ENCODE data around the gene HGF.
"Not testable (repeated sequence)": the region's sequence is repeated elsewhere in the genome, so short reads cannot be mapped to it uniquely, and the experiment has no call there.

Gene HGF

DNA sequence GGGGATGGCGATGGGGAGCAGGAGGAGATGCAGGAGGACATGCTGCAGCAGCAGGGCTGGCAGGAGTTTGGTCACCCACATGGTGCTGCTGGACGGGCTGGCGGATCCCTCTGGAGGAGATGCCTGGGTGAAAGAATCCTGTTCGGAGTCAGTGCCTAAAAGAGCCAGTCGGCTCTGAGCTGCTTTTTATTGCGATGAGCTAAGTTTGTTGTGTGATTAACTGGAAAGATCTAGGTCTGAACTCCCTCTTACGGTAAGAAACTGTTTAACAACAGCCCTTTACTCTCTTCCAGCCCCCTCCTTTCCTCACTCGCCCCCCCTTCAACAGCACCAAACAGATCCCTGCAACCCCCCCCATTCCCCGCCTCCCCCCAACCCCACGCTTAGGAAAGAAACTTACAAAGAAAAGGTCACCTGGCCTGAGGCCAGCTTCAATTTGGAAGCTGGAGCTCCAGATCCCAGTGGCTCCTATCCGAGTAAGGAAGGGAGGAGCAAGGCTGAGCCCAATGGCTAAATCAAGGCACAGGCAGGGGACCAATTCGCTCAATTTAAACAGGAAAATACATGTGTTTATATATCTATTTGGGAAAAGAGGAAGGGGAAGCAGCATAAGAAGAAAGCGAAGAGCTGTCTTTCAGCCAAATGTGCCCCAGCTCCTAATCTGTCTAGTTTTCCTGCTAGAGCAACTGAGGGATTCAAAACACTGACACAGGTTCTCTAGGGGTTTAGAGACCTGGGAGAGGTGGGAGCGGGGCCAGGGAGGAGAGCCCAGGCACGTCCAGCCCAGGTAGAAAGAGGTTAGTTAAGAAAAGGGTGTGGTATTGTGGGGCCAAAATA is at the start of gene HGF:
Gene HGF, minus strand, starts transcription at position 157 of the 837 bp plus-strand sequence. Its CDS starts 76 bp downstream, at position 81.
- no peak within 1 kb of the TSS for H3K4me3 ChIP-seq (ENCODE audit: low read length)
- H3K4me1 ChIP-seq (ENCODE audit: insufficient read depth, low read length): peaks cover 2% of the 10 kb centered on the region
- H3K9me3 ChIP-seq (ENCODE audit: low read length): no peaks in the 10 kb centered on the region
- H3K27me3 ChIP-seq (ENCODE audit: insufficient read depth, low read length): no peaks in the 10 kb centered on the region
- H3K36me3 ChIP-seq (ENCODE audit: insufficient read depth, low read length): no peaks in the 10 kb centered on the region
- no peak within 1 kb of the TSS for H2AFZ ChIP-seq (ENCODE audit: low read depth, low read length)

DNA sequence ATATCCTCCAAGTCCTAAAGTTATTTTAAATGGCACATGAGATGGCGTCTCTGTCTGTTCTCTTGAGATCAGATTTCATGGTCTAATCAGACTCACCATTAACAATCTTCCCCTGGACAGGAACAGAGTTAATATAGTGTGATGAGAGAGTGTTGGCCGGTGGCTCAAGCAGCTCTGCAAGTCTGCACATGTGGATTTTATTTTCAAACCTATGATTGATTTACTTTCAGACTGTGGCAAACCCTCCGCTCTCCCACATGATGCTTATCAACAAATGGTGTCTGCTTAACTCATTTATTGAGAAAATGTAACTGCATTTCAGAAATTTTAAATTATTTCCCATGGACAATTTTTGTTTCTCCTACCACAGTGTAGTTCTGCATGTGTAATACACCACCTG is 46.5 kb upstream of the HGF start:
- Histone ChIP-seq H3K36me3 (ENCODE audit: insufficient read depth, low read length) (no peaks in the 10 kb centered on the region), H2AFZ (ENCODE audit: low read depth, low read length) (no peak overlapping the region), H3K9me3 (ENCODE audit: low read length) (no peaks in the 10 kb centered on the region), H3K4me1 (ENCODE audit: insufficient read depth, low read length) (no peaks in the 10 kb centered on the region), H3K4me3 (ENCODE audit: low read length) (no peak overlapping the region), H3K27me3 (ENCODE audit: insufficient read depth, low read length) (no peaks in the 10 kb centered on the region)

DNA sequence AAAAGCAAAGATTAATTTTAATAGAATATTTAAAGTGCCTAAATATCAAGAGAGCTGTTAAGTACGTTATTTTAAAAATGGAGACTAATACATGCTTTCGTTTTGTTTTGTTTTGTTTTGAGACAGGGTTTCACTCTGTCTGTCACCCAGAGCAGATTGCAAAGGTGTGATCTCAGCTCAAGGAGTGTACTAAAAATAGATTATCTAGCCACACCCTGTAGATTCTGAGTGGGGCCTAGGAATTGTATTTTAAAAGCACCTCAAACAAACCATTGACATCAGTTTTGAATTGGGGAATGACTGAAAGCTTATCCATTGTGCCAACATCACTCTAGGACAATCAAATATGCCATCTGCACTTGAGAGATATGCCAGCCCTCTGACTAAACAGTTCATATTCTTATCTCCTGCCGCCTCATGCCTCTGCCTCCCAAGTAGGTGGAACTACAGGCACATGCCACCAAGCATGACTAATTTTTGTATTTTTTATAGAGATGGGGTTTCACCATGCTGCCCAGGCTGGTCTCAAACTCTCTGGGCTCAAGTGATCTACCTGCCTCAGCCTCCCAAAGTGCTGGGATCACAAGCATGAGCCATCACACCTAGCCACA is 43.1 kb upstream of the HGF start:
- H3K9me3 ChIP-seq (ENCODE audit: low read length); H2AFZ ChIP-seq (ENCODE audit: low read depth, low read length); H3K27me3 ChIP-seq (ENCODE audit: insufficient read depth, low read length); H3K4me3 ChIP-seq (ENCODE audit: low read length); H3K36me3 ChIP-seq (ENCODE audit: insufficient read depth, low read length); H3K4me1 ChIP-seq (ENCODE audit: insufficient read depth, low read length): not testable (repeated sequence)

DNA sequence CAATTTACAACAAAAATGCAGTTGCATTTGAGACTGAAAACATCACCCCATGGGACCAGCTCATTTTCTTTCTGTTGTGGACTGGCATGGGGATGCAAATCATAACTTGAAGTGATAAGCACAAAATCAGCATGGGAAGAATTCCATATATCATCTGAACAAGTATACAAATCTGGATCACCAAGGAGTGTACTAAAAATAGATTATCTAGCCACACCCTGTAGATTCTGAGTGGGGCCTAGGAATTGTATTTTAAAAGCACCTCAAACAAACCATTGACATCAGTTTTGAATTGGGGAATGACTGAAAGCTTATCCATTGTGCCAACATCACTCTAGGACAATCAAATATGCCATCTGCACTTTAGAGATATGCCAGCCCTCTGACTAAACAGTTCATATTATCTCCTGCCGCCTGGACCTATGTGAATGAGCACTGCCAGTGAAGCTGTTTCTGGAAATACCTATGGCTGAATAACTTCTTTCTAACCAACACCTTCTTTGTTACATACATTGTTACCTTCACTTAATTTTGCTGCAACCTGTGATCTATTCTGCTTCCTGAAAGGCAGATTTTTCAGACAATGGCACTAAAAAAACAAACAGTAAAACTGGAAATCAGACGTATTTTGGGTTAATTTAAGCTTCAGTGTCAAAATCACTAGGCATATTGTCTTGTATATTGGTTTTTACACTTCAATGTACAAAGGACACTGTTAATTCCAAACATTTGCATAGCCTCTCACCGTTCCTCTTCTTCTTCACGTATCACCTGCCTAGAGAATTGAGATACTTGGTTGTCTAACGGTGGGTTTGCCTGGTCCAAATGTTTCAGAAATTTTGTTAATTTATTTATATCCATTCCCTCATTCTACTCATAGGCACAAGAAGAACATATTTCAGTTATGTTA is 42.4 kb upstream of the HGF start:
- Histone ChIP-seq H3K4me1 (ENCODE audit: insufficient read depth, low read length) (no peaks in the 10 kb centered on the region), H3K4me3 (ENCODE audit: low read length) (no peak overlapping the region), H3K27me3 (ENCODE audit: insufficient read depth, low read length) (no peaks in the 10 kb centered on the region), H2AFZ (ENCODE audit: low read depth, low read length) (no peak overlapping the region), H3K36me3 (ENCODE audit: insufficient read depth, low read length) (no peaks in the 10 kb centered on the region), H3K9me3 (ENCODE audit: low read length) (no peaks in the 10 kb centered on the region)

DNA sequence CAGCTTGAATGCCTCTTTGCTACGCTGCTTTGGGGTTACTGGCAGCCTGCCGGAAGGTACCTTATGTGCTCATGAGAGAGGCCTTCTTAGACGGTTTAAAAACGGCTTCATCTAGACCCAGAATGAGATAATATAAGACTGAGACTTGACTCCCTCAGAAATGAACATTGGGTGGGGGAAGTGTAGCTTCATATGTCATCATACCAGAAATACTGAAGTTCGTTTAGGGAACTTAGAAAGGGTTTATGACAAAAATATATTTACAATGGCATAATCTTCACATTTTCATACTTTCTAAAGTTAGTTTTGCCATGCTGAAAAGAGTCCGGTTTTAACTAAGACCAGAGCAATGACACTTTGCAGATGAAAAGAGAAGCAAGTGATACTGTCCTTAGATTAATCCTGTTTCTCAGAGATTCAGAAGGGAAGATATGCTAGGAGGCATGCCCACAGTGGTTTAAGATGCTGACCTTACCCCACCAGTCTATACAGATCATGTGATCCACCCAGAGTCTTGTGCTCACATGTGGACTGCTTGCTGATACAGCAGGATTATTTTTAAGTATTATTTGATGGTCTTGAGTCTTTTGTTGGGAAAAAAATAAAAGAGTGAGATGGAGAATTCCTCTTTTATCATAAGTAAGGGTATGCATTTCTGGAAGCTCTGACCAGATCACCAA is 40.8 kb upstream of the HGF start:
- H2AFZ ChIP-seq (ENCODE audit: low read depth, low read length): no peak overlapping the region
- no peak overlapping the region for H3K4me3 ChIP-seq (ENCODE audit: low read length)
- H3K36me3 ChIP-seq (ENCODE audit: insufficient read depth, low read length): no peaks in the 10 kb centered on the region
- H3K27me3 ChIP-seq (ENCODE audit: insufficient read depth, low read length): no peaks in the 10 kb centered on the region
- no peaks in the 10 kb centered on the region for H3K9me3 ChIP-seq (ENCODE audit: low read length)
- H3K4me1 ChIP-seq (ENCODE audit: insufficient read depth, low read length): no peaks in the 10 kb centered on the region

DNA sequence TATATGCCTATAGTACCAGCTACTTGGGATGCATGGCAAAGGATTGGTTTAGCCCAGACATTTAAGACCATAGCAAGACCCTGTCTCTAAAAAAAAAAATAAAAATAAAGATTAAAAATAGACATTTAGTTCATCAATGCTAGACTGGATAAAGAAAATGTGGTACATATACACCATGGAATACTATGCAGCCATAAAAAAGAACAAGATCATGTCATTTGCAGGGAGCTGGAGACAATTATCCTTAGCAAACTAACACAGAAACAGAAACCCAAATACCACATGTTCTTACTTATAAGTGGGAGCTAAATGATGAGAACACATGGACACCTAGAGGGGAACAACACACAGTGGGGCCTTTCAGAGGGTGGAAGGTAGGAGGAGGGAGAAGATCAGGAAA is 38.5 kb upstream of the HGF start:
- not testable (repeated sequence) for H3K9me3 ChIP-seq (ENCODE audit: low read length); H3K27me3 ChIP-seq (ENCODE audit: insufficient read depth, low read length); H2AFZ ChIP-seq (ENCODE audit: low read depth, low read length); H3K4me1 ChIP-seq (ENCODE audit: insufficient read depth, low read length); H3K36me3 ChIP-seq (ENCODE audit: insufficient read depth, low read length); H3K4me3 ChIP-seq (ENCODE audit: low read length)

DNA sequence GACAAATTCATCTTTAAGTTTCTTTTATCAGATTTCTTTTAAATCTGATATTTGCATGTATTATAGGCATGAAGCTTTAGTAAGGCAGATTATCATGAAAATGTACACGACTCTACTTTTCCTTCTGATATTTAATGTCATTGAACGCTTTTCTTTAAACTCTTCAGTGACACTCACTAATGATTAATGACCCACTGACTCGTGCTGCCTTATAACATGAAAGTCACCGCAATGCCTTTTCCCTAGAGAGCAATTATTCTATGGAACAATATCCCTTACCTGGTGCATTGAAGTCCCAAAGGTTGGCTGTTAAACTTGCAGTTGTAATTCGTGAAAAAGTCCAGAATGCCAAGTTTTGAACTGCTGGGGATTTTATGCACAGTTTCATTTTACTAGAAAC is 33.4 kb upstream of the HGF start:
- no peaks in the 10 kb centered on the region for H3K9me3 ChIP-seq (ENCODE audit: low read length)
- no peaks in the 10 kb centered on the region for H3K4me1 ChIP-seq (ENCODE audit: insufficient read depth, low read length)
- H3K36me3 ChIP-seq (ENCODE audit: insufficient read depth, low read length): no peaks in the 10 kb centered on the region
- H3K27me3 ChIP-seq (ENCODE audit: insufficient read depth, low read length): no peaks in the 10 kb centered on the region
- no peak overlapping the region for H2AFZ ChIP-seq (ENCODE audit: low read depth, low read length)
- no peak overlapping the region for H3K4me3 ChIP-seq (ENCODE audit: low read length)

DNA sequence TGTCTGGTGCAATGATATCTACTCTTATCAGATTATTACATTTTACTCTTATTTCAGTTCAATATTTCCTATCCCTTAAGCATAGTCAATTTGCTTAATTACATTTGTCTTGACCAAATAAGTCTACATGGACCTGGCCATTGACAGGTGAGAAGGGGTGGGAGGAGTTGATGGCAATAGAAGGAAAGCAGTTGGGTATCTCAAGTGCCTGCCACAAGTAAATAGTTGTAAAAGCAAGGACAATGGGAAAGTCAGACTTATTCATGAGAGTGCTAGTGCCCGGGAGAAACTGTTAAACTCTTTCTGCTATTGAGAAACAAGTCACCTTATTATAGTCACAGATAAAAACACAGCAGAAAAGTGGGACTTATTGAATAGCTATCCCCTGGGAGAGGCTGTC is 32.4 kb upstream of the HGF start:
- H3K27me3 ChIP-seq (ENCODE audit: insufficient read depth, low read length): no peaks in the 10 kb centered on the region
- no peak overlapping the region for H2AFZ ChIP-seq (ENCODE audit: low read depth, low read length)
- no peaks in the 10 kb centered on the region for H3K36me3 ChIP-seq (ENCODE audit: insufficient read depth, low read length)
- H3K4me3 ChIP-seq (ENCODE audit: low read length): no peak overlapping the region
- no peaks in the 10 kb centered on the region for H3K9me3 ChIP-seq (ENCODE audit: low read length)
- no peaks in the 10 kb centered on the region for H3K4me1 ChIP-seq (ENCODE audit: insufficient read depth, low read length)

DNA sequence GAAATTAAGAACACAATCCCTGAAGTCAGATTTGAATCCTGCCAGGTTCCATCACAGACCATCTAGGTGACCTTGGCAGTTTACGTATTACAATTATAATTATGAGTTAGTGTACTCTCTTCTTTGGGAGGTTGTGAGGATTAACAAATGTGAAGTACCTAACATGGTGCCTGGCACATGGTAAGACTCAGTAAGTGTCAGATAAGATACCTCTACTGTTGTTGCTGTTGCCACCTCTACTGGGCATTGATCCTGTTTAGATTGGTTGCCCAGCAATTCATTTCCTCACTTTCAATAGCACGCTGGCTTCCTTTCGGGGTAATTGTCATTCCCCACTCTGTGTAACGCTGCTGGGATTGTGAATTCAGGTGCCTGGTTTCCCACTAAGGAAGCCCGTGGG is 31.7 kb upstream of the HGF start:
- Histone ChIP-seq H3K4me3 (ENCODE audit: low read length) (no peak overlapping the region), H3K9me3 (ENCODE audit: low read length) (no peaks in the 10 kb centered on the region), H3K36me3 (ENCODE audit: insufficient read depth, low read length) (no peaks in the 10 kb centered on the region), H3K27me3 (ENCODE audit: insufficient read depth, low read length) (no peaks in the 10 kb centered on the region), H3K4me1 (ENCODE audit: insufficient read depth, low read length) (no peaks in the 10 kb centered on the region), H2AFZ (ENCODE audit: low read depth, low read length) (no peak overlapping the region)

DNA sequence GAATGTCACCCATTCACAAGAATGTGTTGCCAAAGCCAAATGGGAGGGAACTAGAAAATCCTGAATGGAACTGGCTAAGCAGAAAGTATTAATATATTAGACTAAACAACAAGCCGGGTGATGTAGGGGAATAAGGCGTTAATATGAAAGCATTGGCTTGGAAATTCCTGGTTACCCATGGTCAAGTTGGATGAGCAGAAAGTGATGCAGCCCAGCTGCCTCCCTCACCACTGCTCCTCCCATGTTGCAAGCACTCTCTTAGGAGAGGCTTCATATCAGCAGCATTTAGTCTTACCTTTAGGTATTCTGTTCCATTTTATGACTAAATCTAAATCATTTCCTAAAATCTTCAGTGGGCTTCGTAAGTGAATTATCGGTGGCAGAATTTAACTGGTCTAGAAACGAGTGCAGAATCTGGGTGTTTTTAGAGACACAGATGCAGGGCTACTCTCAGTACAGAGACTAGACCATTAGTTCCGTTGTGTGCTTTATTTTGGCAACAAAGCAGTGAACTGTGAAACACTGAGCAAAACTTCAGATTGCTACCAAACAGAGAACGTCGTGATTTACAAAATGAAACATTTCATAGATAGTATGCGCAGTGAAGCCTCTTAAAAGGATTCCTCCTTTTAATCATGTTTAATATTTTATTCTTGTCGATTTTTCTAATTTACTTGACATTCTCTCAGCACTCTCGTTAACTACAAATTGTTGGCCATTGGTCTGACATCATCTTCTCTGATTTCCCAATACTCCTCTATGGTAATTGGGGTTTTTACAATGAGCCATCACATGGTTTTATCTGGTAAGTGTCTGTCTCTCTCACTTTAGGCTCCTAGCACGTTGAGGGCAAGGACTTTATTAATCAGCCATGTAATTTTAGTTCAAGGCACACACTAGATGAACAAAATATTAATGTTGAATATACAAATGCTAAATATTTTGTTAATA is 22.0 kb upstream of the HGF start:
- Histone ChIP-seq H3K36me3 (ENCODE audit: insufficient read depth, low read length) (no peaks in the 10 kb centered on the region), H3K9me3 (ENCODE audit: low read length) (no peaks in the 10 kb centered on the region), H3K27me3 (ENCODE audit: insufficient read depth, low read length) (no peaks in the 10 kb centered on the region), H3K4me1 (ENCODE audit: insufficient read depth, low read length) (peaks cover 10% of the 10 kb centered on the region), H2AFZ (ENCODE audit: low read depth, low read length) (no peak overlapping the region), H3K4me3 (ENCODE audit: low read length) (no peak overlapping the region)

DNA sequence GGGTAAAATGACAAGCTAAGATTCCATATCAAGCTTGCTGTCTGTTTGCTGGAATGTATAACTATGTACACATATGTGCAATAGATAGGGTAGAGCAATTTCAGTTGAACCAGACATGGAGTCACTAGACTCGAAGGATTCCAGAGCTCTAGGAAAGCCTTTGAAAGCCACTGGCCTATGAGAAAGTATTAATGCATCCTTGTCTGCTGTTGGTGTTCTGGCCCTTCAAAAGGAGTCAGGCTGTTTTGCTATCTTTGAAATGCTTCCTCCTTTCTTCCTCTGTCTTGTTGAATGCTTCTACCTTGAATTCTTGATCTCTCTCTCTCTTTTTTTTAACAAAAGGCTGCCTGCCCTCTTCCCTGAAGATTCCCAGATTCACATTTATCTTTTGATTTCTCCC is 20.8 kb upstream of the HGF start:
- Histone ChIP-seq H2AFZ (ENCODE audit: low read depth, low read length) (no peak overlapping the region), H3K4me3 (ENCODE audit: low read length) (no peak overlapping the region)

DNA sequence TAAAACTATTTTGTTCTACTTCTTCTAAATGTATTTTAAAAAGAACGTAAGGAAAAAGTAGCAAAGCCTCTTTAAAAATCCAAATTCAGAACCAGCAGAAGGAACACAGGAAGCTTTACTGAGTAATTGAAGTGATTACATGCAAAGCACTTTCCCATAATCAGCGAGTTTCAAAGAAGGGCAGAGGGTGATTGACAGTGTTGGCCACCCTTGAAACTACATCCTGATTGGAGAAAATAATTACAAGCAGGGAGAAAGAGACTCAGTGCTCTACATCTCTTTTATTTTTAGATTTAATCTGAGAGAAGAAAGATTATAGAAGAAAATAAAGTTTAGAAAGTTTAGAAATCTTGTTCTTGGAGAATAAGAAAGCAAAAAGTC is 20.3 kb upstream of the HGF start:
- Histone ChIP-seq H3K36me3 (ENCODE audit: insufficient read depth, low read length) (no peaks in the 10 kb centered on the region), H3K4me1 (ENCODE audit: insufficient read depth, low read length) (peaks cover 10% of the 10 kb centered on the region), H3K4me3 (ENCODE audit: low read length) (no peak overlapping the region), H3K9me3 (ENCODE audit: low read length) (no peaks in the 10 kb centered on the region), H3K27me3 (ENCODE audit: insufficient read depth, low read length) (no peaks in the 10 kb centered on the region), H2AFZ (ENCODE audit: low read depth, low read length) (no peak overlapping the region)

More for the DNA sequence above, 20.8 kb upstream of the HGF start:
- no peaks in the 10 kb centered on the region for H3K27me3 ChIP-seq (ENCODE audit: insufficient read depth, low read length)
- no peaks in the 10 kb centered on the region for H3K36me3 ChIP-seq (ENCODE audit: insufficient read depth, low read length)
- peaks cover 10% of the 10 kb centered on the region for H3K4me1 ChIP-seq (ENCODE audit: insufficient read depth, low read length)
- H3K9me3 ChIP-seq (ENCODE audit: low read length): no peaks in the 10 kb centered on the region

Data from neuron (in vitro differentiated cells).